ENCODE results near the gene MLH1.

MLH1 gene

DNA sequence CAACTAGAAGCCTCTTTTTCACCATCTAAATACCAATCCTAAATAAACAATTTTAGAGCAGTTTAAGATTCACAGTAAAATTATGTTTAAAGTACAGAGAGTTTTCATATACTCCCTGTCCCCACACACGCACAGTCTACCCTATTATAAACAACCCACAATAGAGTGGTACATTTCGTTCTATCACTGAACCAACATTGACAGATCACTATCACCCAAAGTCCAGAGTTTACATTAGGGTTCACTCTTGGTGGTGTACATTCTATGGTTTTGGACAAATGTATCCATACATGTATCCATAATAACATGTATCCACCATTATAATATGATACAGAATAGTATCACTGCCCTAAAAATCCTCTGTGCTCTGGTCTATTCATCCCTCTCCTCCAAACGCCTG is 89.0 kb downstream of the MLH1 start:
- no peak overlapping the region for H3K4me3 ChIP-seq (replicated peaks; ENCODE audit: low read depth, low read length)
- DNase-seq (ENCODE audit: extremely low read depth, insufficient read length) = no peak
- no peaks in the 10 kb centered on the region for H3K27me3 ChIP-seq (replicated peaks; ENCODE audit: control insufficient read depth, insufficient read depth, low read length)
- TF ChIP-seq, protein P1, sequence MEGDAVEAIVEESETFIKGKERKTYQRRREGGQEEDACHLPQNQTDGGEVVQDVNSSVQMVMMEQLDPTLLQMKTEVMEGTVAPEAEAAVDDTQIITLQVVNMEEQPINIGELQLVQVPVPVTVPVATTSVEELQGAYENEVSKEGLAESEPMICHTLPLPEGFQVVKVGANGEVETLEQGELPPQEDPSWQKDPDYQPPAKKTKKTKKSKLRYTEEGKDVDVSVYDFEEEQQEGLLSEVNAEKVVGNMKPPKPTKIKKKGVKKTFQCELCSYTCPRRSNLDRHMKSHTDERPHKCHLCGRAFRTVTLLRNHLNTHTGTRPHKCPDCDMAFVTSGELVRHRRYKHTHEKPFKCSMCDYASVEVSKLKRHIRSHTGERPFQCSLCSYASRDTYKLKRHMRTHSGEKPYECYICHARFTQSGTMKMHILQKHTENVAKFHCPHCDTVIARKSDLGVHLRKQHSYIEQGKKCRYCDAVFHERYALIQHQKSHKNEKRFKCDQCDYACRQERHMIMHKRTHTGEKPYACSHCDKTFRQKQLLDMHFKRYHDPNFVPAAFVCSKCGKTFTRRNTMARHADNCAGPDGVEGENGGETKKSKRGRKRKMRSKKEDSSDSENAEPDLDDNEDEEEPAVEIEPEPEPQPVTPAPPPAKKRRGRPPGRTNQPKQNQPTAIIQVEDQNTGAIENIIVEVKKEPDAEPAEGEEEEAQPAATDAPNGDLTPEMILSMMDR (IDR thresholded peaks at IDR 0.05; ENCODE audit: insufficient read depth, low read length, poor library complexity, severe bottlenecking) = no peak
- H3K36me3 ChIP-seq (ENCODE audit: control insufficient read depth, insufficient read depth, low read length) = no peaks in the 10 kb centered on the region; the same call in 1 of the 2 replicates

DNA sequence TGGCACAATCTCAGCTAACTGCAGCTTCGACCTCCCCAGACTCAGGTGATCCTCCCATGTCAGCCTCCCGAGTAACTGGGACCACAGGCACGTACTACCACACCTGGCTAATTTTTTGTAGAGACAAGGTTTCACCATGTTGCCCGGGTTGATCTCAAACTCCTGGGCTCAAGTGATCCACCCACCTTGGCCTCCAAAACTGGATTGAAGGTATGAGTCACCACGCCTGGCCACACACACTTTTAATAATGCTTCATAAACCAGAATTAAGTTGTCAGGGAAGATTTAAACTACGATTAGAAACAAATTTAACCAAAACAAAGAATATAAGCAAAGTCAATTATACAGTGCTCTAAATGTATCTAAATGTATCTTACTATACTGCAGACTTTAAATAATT is 93.6 kb downstream of the MLH1 start:
- TF ChIP-seq, protein P1 (IDR thresholded peaks at IDR 0.05; ENCODE audit: insufficient read depth, low read length, poor library complexity, severe bottlenecking) = no peak
- H3K27me3 ChIP-seq (replicated peaks; ENCODE audit: control insufficient read depth, insufficient read depth, low read length) = no peaks in the 10 kb centered on the region
- no peak overlapping the region for H3K4me3 ChIP-seq (replicated peaks; ENCODE audit: low read depth, low read length)
- DNase-seq (ENCODE audit: extremely low read depth, insufficient read length) = no peak
- H3K36me3 ChIP-seq (ENCODE audit: control insufficient read depth, insufficient read depth, low read length) = peaks cover 4% of the 10 kb centered on the region

DNA sequence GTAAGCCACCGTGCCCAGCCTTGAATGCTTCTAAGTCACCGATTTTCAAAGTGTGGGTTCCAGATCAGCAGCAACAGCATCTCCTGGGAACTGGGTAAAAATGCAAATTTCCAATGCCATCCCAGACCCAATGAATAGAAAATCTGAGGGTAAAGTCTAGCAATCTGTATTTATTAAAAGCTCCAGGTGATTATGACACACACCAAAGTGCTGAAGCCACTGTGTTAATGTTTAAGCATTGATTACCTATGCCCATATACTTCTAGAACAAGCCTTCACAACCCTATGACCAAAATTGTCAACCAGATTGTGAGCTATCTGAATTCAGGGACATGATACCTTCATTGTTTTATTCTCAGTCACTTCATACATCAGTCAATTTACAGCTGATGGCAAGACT is 94.6 kb downstream of the MLH1 start:
- Histone ChIP-seq H3K4me3 (replicated peaks; ENCODE audit: low read depth, low read length) (no peak overlapping the region), H3K27me3 (replicated peaks; ENCODE audit: control insufficient read depth, insufficient read depth, low read length) (no peaks in the 10 kb centered on the region), H3K36me3 (ENCODE audit: control insufficient read depth, insufficient read depth, low read length) (peaks cover 4% of the 10 kb centered on the region)
- DNase-seq (ENCODE audit: extremely low read depth, insufficient read length) = no peak
- TF ChIP-seq, protein P1 (IDR thresholded peaks at IDR 0.05; ENCODE audit: insufficient read depth, low read length, poor library complexity, severe bottlenecking) = no peak

DNA sequence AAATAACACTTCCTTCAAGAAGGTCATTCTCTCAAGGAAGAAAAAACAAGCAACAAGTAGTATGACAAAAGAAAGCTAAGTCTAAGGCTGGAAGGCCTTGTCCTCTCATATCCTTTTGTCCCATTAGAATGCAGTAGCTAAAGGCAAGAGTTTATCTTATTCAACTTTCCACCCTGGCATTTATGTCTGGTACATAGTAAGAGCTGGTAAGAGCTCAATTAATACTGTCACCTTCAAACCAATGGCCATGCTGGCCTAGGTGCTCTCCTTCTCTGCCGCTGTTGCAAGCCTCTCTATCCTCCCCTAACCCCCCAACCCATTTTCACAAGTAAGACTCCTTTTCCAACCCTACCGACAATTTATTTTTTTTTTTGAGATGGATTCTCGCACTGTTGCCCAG is 99.2 kb downstream of the MLH1 start:
- no peak for DNase-seq (ENCODE audit: extremely low read depth, insufficient read length)
- H3K36me3 ChIP-seq (ENCODE audit: control insufficient read depth, insufficient read depth, low read length) = peaks cover 4% of the 10 kb centered on the region
- no peak overlapping the region for H3K4me3 ChIP-seq (replicated peaks; ENCODE audit: low read depth, low read length)
- TF ChIP-seq, protein P1 (IDR thresholded peaks at IDR 0.05; ENCODE audit: insufficient read depth, low read length, poor library complexity, severe bottlenecking) = no peak
- no peaks in the 10 kb centered on the region for H3K27me3 ChIP-seq (replicated peaks; ENCODE audit: control insufficient read depth, insufficient read depth, low read length)

- H3K27me3 ChIP-seq (replicated peaks; ENCODE audit: control insufficient read depth, insufficient read depth, low read length) = no peaks in the 10 kb centered on the region
- peaks cover 4% of the 10 kb centered on the region for H3K36me3 ChIP-seq (ENCODE audit: control insufficient read depth, insufficient read depth, low read length)
- TF ChIP-seq, protein P1 (IDR thresholded peaks at IDR 0.05; ENCODE audit: insufficient read depth, low read length, poor library complexity, severe bottlenecking) = no peak
- DNase-seq (ENCODE audit: extremely low read depth, insufficient read length) = no peak
- H3K4me3 ChIP-seq (replicated peaks; ENCODE audit: low read depth, low read length) = no peak overlapping the region
These were observed 100.2 kb downstream of the MLH1 start for GRCh38 chr3:37093481-37093880.

DNA sequence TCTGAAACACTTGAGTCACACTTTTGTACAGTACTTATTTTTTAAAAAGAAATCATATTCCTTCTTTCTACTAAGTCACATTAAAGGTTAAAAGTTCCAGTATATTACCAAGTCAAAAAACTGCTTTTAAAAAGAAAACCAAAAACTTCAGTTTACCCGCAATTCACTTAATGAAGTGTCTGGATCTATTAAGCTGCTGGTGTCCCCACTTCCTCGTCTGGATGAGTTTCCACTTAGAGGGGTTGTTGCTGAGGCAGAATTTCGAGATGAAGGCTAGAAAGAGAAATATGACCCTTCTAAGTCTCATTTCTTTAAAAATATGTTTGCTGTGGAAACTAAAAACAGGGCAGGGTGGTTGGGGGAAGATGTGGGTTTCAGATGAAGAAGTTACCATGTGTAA is 101.3 kb downstream of the MLH1 start:
- DNase-seq (ENCODE audit: extremely low read depth, insufficient read length) = no peak
- Histone ChIP-seq H3K36me3 (ENCODE audit: control insufficient read depth, insufficient read depth, low read length) (peaks cover 4% of the 10 kb centered on the region), H3K27me3 (replicated peaks; ENCODE audit: control insufficient read depth, insufficient read depth, low read length) (no peaks in the 10 kb centered on the region), H3K4me3 (replicated peaks; ENCODE audit: low read depth, low read length) (no peak overlapping the region)
- TF ChIP-seq, protein P1 (IDR thresholded peaks at IDR 0.05; ENCODE audit: insufficient read depth, low read length, poor library complexity, severe bottlenecking) = no peak

All from GM06990 (cell line).